GM23338 (cell line): ENCODE data around the gene ECE2. TPM values are rescaled to one million over a fixed set of nuclear protein-coding genes. Genes with fewer than 3 reads are reported as not detected.
A peak's percentile ranks its signal among the peaks of the same experiment; 100 is the strongest.

Source experiments
- ATAC-seq: fragments of 200-7000 bp; cut with Tn5 transposase; 3 replicates; pipeline ENCODE4 v1.9.1; 2020
- DNase-seq: peaks from one replicate; pipeline ENCODE4 v3.0.0-alpha.2; 2015; ENCODE audit warnings: low spot score
- H2AFZ ChIP-seq: fragments of 200-600 bp; sonication (generic); 2 replicates; pipeline ENCODE4 v1.8.0; 2016; ENCODE audit warnings: antibody characterized with exemption, mild to moderate bottlenecking, moderate library complexity
- H3F3A ChIP-seq: fragments of 200-600 bp; sonication (generic); replicated peaks from 2 replicates; pipeline ENCODE4 v1.8.0; 2017; ENCODE audit warnings: antibody characterized with exemption, mixed run types, low read depth
- H3K27ac ChIP-seq: fragments of 200-600 bp; sonication (generic); 2 replicates; pipeline ENCODE4 v1.6.1; 2016; ENCODE audit warnings: low read depth
- H3K27me3 ChIP-seq: fragments of 200-600 bp; sonication (generic); 2 replicates; pipeline ENCODE4 v1.8.0; 2016; ENCODE audit warnings: mild to moderate bottlenecking, mixed run types, moderate library complexity; ENCODE audit not compliant: insufficient read depth
- H3K36me3 ChIP-seq: fragments of 200-600 bp; sonication (generic); 2 replicates; pipeline ENCODE4 v1.8.0; 2016; ENCODE audit warnings: mild to moderate bottlenecking; ENCODE audit not compliant: insufficient read depth
- H3K4me1 ChIP-seq: fragments of 200-600 bp; sonication (generic); 2 replicates; pipeline ENCODE4 v1.8.0; 2016; ENCODE audit warnings: mild to moderate bottlenecking, moderate library complexity; ENCODE audit not compliant: insufficient read depth
- H3K4me2 ChIP-seq: fragments of 200-600 bp; sonication (generic); 2 replicates; pipeline ENCODE4 v1.7.1; 2017; ENCODE audit warnings: mixed run types
- H3K4me3 ChIP-seq: fragments of 200-600 bp; sonication (generic); 2 replicates; pipeline ENCODE4 v1.6.1; 2016; ENCODE audit warnings: mixed run types
- H3K79me2 ChIP-seq: fragments of 200-600 bp; sonication (generic); replicated peaks from 2 replicates; pipeline ENCODE4 v1.8.0; 2017; ENCODE audit warnings: mild to moderate bottlenecking; ENCODE audit not compliant: insufficient read depth
- H3K9me2 ChIP-seq: fragments of 200-600 bp; sonication (generic); 2 replicates; pipeline ENCODE4 v1.8.0; 2017; ENCODE audit not compliant: insufficient read depth
- H4K20me1 ChIP-seq: fragments of 200-600 bp; sonication (generic); replicated peaks from 2 replicates; pipeline ENCODE4 v1.8.0; 2017; ENCODE audit warnings: mild to moderate bottlenecking; ENCODE audit not compliant: insufficient read depth
- H3K27ac Mint-ChIP-seq: 2 replicates; pipeline ENCODE4 v1.8.0; 2020; ENCODE audit warnings: inconsistent platforms, mild to moderate bottlenecking, moderate library complexity, mixed read lengths
- H3K27me3 Mint-ChIP-seq: 3 replicates; pipeline ENCODE4 v1.8.0; 2022; ENCODE audit warnings: low read depth, mild to moderate bottlenecking, moderate library complexity, mixed read lengths, inconsistent platforms; ENCODE audit not compliant: insufficient read depth, poor library complexity
- H3K36me3 Mint-ChIP-seq: 3 replicates; pipeline ENCODE4 v1.8.0; 2021; ENCODE audit warnings: low read depth, mild to moderate bottlenecking, inconsistent platforms, moderate library complexity, mixed read lengths
- H3K4me1 Mint-ChIP-seq: 3 replicates; pipeline ENCODE4 v1.8.0; 2020; ENCODE audit warnings: mild to moderate bottlenecking, inconsistent platforms, mixed read lengths
- H3K4me3 Mint-ChIP-seq: 3 replicates; pipeline ENCODE4 v1.8.0; 2021; ENCODE audit warnings: moderate library complexity, mild to moderate bottlenecking, inconsistent platforms, mixed read lengths
- H3K9me3 Mint-ChIP-seq: 3 replicates; pipeline ENCODE4 v1.8.0; 2020; ENCODE audit warnings: moderate library complexity, mild to moderate bottlenecking, inconsistent platforms, mixed read lengths
- CREB1 ChIP-seq: fragments of 250-450 bp; sonication (Bioruptor Pico); IDR thresholded peaks from 2 replicates; pipeline ENCODE4 v1.5.0; 2020; ENCODE audit warnings: low read depth, mild to moderate bottlenecking, moderate library complexity
- CTCF ChIP-seq, 2 experiments: fragments of 200-600 bp in 1 of 2; sonication (generic) in 1 of 2; conservative IDR thresholded peaks; 2 replicates each; pipeline versions ENCODE4 v1.5.1 to v1.6.1; 2016 to 2017; ENCODE audit warnings: antibody characterized with exemption in 2 of 2, low read depth in 2 of 2, mild to moderate bottlenecking in 2 of 2, moderate library complexity in 1 of 2
- ETS1 ChIP-seq: IDR thresholded peaks from 2 replicates; pipeline ENCODE4 v1.6.1; 2016; ENCODE audit warnings: antibody characterized with exemption
- EZH2 ChIP-seq: fragments of 200-600 bp; sonication (generic); IDR thresholded peaks from one replicate; pipeline ENCODE4 v1.8.0; 2017; ENCODE audit warnings: antibody characterized with exemption, mild to moderate bottlenecking, low read depth; ENCODE audit not compliant: unreplicated experiment
- EZH2phosphoT487 ChIP-seq: fragments of 200-600 bp; sonication (generic); IDR thresholded peaks from one replicate; pipeline ENCODE4 v1.8.1; 2018; ENCODE audit warnings: antibody characterized with exemption; ENCODE audit not compliant: unreplicated experiment
- JUNB ChIP-seq: IDR thresholded peaks from one replicate; pipeline ENCODE4 v1.6.1; 2016; ENCODE audit warnings: antibody characterized with exemption; ENCODE audit not compliant: unreplicated experiment
- NANOG ChIP-seq: IDR thresholded peaks from 2 replicates; pipeline ENCODE4 v1.6.1; 2016; ENCODE audit warnings: antibody characterized with exemption, borderline replicate concordance
- POLR2AphosphoS5 ChIP-seq: IDR thresholded peaks from 2 replicates; pipeline ENCODE4 v1.6.1; 2016; ENCODE audit warnings: antibody characterized with exemption, low read depth
- REST ChIP-seq: IDR thresholded peaks from one replicate; pipeline ENCODE4 v1.6.1; 2018; ENCODE audit warnings: antibody characterized with exemption; ENCODE audit not compliant: unreplicated experiment
- STAT1 ChIP-seq: IDR thresholded peaks from one replicate; pipeline ENCODE4 v1.6.1; 2016; ENCODE audit warnings: antibody characterized with exemption; ENCODE audit not compliant: unreplicated experiment
- ZNF114 ChIP-seq: fragments of 250-450 bp; sonication (Bioruptor Pico); IDR thresholded peaks from 2 replicates; pipeline ENCODE4 v1.5.0; 2020; ENCODE audit warnings: mild to moderate bottlenecking, moderate library complexity
- ZNF331 ChIP-seq: fragments of 250-450 bp; sonication (Bioruptor Pico); IDR thresholded peaks from 2 replicates; pipeline ENCODE4 v1.5.0; 2020; ENCODE audit warnings: low read depth, mild to moderate bottlenecking, moderate library complexity
- ZNF462 ChIP-seq: fragments of 250-450 bp; sonication (Bioruptor Pico); IDR thresholded peaks from 2 replicates; pipeline ENCODE4 v1.5.0; 2020; ENCODE audit warnings: mild to moderate bottlenecking, moderate library complexity
- polyA plus RNA-seq: library from polyadenylated mRNA; unstranded; fragments of >200 nt; fragmentation: Nextera tagmentation; extraction: Ambion mirVana; gene quantifications from 2 replicates; pipeline ENCODE4 v1.2.1, GENCODE V29; 2016
- total RNA-seq: library from RNA; depleted of rRNA; stranded (reverse); fragments of >200 nt; shearing (Covaris generic); gene quantifications from 2 replicates; pipeline ENCODE4 v1.2.3, GENCODE V29; 2014

ECE2 gene
- total and polyA plus RNA-seq, 2 experiments from 2014 or later = 0.24 to 0.48 TPM

GRCh38 chr3:184334470-184335158 is 58.8 kb downstream of the ECE2 start:
- no peak overlapping the region for H3K4me3 Mint-ChIP-seq
- ATAC-seq (no peak), DNase-seq (no peak)
- Histone ChIP-seq H3K79me2 (peaks cover 32% of the 10 kb centered on the region), H3K4me1 (peaks cover 27% of the 10 kb centered on the region), H3K4me2 (no peak overlapping the region), H3F3A (peaks cover 62% of the 10 kb centered on the region), H2AFZ (no peak overlapping the region), H3K36me3 (peaks cover 39% of the 10 kb centered on the region), H3K27ac (peak overlapping the region; percentile 98), H4K20me1 (peaks cover 52% of the 10 kb centered on the region), H3K4me3 (peak overlapping the region; percentile 86; the same call in 1 of the 2 replicates), H3K27me3 (no peaks in the 10 kb centered on the region), H3K9me2 (no peaks in the 10 kb centered on the region)
- H3K36me3 Mint-ChIP-seq = peaks cover 59% of the 10 kb centered on the region
- H3K4me1 Mint-ChIP-seq = peaks cover 32% of the 10 kb centered on the region
- peaks cover 3% of the 10 kb centered on the region; the same call in 1 of the 3 replicates for H3K9me3 Mint-ChIP-seq
- H3K27me3 Mint-ChIP-seq = peaks cover 36% of the 10 kb centered on the region
- TF ChIP-seq NANOG (no peak), POLR2AphosphoS5 (no peak), ZNF462 (no peak), ETS1 (no peak), CTCF (conservative IDR thresholded peaks at IDR 0.05; ENCODE audit: low read depth in 2 of 2) (no peak), EZH2 (no peak), REST (no peak), EZH2phosphoT487 (no peak), JUNB (no peak), CREB1 (CRISPR knock-in tag) (no peak), STAT1 (no peak), ZNF114 (CRISPR knock-in tag) (no peak), ZNF331 (CRISPR knock-in tag) (no peak)
- H3K27ac Mint-ChIP-seq = peak overlapping the region; percentile 38; the same call in 1 of the 2 replicates
